A549 treated with RU486 at 1 μM for 4 hours (cell line): Measurements from ENCODE around the gene GRIN2C. TPM values are rescaled to one million over a fixed set of nuclear protein-coding genes. Genes with fewer than 3 reads are reported as not detected.

Experiments
- total RNA-seq: library from RNA; stranded (reverse); fragments of 200-300 nt; extraction: Qiagen RNA extraction; gene quantifications from 5 replicates; pipeline ENCODE4 v1.2.3, GENCODE V29; 2022; ENCODE audit warnings: low read depth

The GRIN2C gene
- 0.13 to 0.50 TPM (median 0.28 TPM) in 5 replicates for total RNA-seq

DNA sequence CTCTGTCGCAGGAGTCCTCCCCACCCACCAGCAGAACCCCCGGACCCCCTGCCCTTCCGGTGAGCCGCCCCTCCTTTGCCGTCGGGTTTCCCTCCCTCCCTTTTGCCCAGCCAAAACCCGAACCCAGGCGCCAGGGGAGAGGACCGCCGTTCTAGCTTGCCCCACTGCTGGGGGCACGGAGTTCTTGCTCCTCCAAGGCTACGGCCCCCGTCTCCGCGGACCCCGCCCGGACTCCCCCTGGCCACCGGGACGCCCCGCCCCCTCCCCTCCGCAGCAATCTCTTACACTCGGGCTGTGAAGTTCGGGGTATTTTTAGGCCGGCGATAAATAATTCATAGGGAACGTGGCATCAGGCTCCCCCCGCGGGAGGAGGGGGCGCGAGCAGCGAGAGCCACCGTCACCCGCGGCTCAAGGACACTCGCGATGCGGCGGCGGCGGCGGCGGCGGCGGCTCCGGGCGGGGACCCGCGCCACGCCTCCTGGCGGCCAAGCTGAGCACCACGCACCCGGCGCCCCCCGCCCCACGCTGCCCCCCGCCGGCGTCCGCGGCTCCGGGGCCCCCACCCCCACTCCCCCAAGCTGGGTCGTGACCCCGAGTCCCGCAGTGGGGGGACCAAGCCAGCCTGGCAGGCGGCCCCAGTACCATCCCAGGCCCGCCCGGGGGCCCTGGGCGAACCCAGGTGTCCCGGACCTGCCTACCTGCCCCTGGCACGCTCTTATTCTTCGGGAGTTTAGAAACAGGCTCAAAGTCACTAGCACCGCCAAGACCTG, at the start of gene GRIN2C:
GRIN2C (minus strand) TSS at position 427 of the 770 bp plus-strand sequence. CDS start 4,793 bp downstream, outside the sequence.

DNA sequence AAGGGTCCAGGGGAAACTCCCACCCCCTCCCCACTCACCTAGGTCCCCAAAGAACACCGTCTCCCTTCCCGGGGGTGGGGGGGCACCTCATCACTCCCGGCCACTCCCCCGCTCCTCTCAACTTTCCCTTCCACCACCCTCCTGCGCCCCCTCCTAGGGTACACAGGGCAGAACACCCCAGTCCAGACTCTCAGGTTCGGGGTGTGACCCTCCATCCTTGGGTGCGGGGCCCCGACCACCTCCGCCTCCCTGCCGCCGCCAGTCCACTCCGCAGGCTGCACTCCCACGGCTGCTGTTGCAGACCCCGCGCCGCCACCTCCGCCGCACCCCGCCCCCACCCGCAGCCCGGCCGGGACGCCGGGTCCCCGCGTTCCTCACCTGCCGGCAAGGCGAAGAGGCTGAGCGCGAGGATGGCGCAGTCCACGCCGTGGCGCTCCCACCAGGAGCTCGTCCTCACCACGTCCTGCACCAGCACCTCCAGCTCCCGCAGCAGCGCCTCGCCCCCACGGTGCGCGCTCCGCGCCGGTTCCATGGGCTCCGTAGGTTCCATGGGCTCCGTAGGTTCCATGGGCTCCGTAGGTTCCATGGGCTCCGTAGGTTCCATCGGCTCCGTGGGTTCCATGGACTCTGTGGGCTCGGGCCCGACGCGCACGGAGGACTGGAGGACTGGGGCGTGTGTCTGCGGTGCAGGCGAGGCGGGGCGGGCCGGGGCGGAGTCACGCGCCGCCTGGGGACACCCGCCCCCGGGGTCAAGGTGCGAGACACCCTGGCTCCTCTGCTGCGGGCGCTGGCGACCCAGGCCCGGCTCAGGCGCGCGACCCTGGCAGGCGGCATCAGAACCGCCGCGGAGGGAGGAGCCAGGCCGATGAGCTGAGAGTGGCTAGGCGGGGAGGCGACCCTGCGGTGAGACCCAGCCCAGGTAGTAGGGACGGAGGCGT, 33.6 kb upstream of the GRIN2C start, which contains the start of gene FADS6:
FADS6 (minus strand) TSS at position 660 of the 938 bp plus-strand sequence; CDS start at position 622, 38 bp downstream.

DNA sequence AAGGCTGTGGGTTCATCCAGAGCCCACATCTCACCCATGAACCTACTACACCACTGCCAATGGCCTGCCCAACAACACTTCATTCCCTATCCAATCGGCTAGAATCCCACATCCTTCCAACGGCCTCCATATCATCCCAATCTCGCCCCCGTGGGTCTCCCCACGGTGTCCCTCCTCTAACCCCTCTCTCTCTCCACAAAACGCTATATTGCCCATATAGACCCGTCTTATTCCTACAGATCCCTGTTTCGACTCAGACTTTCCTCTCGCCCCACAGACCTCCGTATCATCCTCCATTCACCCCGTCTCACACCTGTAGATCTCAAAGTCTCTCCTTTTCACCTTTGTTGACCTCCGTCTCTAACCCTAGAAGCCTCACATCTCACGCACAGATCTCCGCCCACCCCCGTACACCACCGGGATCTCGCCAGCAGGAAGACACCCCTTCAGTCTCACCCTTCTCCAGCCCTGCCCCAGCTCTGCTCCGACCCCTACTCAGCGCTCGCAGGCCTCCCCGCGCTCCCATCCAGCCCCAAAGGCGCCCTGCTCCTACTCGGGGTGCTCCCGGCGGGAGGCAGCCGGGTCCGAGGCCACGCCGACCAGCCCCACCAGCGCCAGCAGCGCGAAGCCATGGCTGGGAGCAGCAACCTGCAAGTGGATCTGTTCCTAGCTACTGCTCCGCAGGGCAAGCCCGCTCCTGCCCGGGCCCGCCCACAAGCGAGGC, 12.8 kb upstream of the GRIN2C start, which contains the start of gene FDXR:
FDXR (minus strand) TSS at position 682 of the 724 bp plus-strand sequence; CDS start at position 632, 50 bp downstream.

Other genes starting within 250 kb of the GRIN2C start
- gene CD300E, start 236.1 kb downstream of the GRIN2C start, total RNA-seq = not detected in 5 replicates
- not detected in 5 replicates for gene CD300LF, start 147.0 kb downstream of the GRIN2C start, total RNA-seq
- 1.0 to 3.1 TPM (median 1.2 TPM) in 5 replicates for gene RAB37, start 122.6 kb downstream of the GRIN2C start, total RNA-seq
- gene NHERF1, start 111.3 kb downstream of the GRIN2C start, total RNA-seq = 31.7 to 46.3 TPM (median 44.9 TPM) in 5 replicates
- 47.7 to 60.1 TPM (median 54.9 TPM) in 5 replicates for gene NAT9, start 83.5 kb downstream of the GRIN2C start, total RNA-seq
- gene FDXR, start 13.1 kb upstream of the GRIN2C start, total RNA-seq = 42.6 to 65.7 TPM (median 63.3 TPM) in 5 replicates
- 0.07 TPM in 1 of 5 replicates, not detected in the others for gene FADS6, start 33.7 kb upstream of the GRIN2C start, total RNA-seq
- 0.07 TPM in 3 of 5 replicates, not detected in the others for gene USH1G, start 63.4 kb upstream of the GRIN2C start, total RNA-seq
- gene OTOP2, start 64.4 kb upstream of the GRIN2C start, total RNA-seq = 0.07 to 0.11 TPM in 2 of 5 replicates, not detected in the others
- not detected in 5 replicates for gene OTOP3, start 76.0 kb upstream of the GRIN2C start, total RNA-seq
- gene HID1, start 112.9 kb upstream of the GRIN2C start, total RNA-seq = 6.1 to 9.2 TPM (median 9.0 TPM) in 5 replicates
- gene CDR2L, start 127.7 kb upstream of the GRIN2C start, total RNA-seq = 35.6 to 53.4 TPM (median 48.8 TPM) in 5 replicates
- gene MRPL58, start 152.8 kb upstream of the GRIN2C start, total RNA-seq = 76.3 to 88.4 TPM (median 82.0 TPM) in 5 replicates
- gene ATP5PD, start 187.1 kb upstream of the GRIN2C start, total RNA-seq = 461 to 594 TPM (median 516 TPM) in 5 replicates
- 28.0 to 30.8 TPM (median 29.8 TPM) in 5 replicates for gene KCTD2, start 187.3 kb upstream of the GRIN2C start, total RNA-seq
- 22.1 to 37.5 TPM (median 30.9 TPM) in 5 replicates for gene SLC16A5, start 228.1 kb upstream of the GRIN2C start, total RNA-seq